ENCODE results near the gene PFN3. TPM values are rescaled to one million over a fixed set of nuclear protein-coding genes. Genes with fewer than 3 reads are reported as not detected.

The PFN3 gene
- total RNA-seq, 3 donors from 2014 or later (not counting 1 experiment from before 2014, with no cell fraction given) = not detected

- 96% methylated on average over 4 of the region's 4 CpGs for WGBS (ENCODE audit: insufficient coverage)
- no peak overlapping the region for H3K27ac ChIP-seq (ENCODE audit: low read length)
- H3K27ac Mint-ChIP-seq = peak overlapping the region; percentile 38 to 48
- no peak for TF ChIP-seq CTCF (IDR thresholded peaks at IDR 0.05)
- H3K9me3 Mint-ChIP-seq = no peaks in the 10 kb centered on the region
- peak in 1 of 2 donors; percentile 11 for DNase-seq
- H3K36me3 Mint-ChIP-seq = no peaks in the 10 kb centered on the region
- no peaks in the 10 kb centered on the region for H3K27me3 Mint-ChIP-seq (ENCODE audit: low read depth in 2 of 2)
- intact Hi-C loops (cut with micrococcal nuclease) = loop anchor here (1.0 kb wide), 1 partner anchor 11 kb away; no protein-coding TSS in a partner anchor
- H3K9me3 ChIP-seq (ENCODE audit: control insufficient read depth, insufficient read depth, low read length) = no peaks in the 10 kb centered on the region
- H3K27me3 ChIP-seq (ENCODE audit: control insufficient read depth, insufficient read depth, low read length) = no peaks in the 10 kb centered on the region
- H3K4me3 Mint-ChIP-seq = no peak overlapping the region
- peaks cover 10 to 50% of the 10 kb centered on the region in 2 donors for H3K4me1 Mint-ChIP-seq
- H3K36me3 ChIP-seq (ENCODE audit: control insufficient read depth, insufficient read depth, low read length) = peaks cover 92% of the 10 kb centered on the region
- peaks cover 56% of the 10 kb centered on the region for H3K4me1 ChIP-seq (ENCODE audit: control insufficient read depth, insufficient read depth, low read length)
- ATAC-seq = no peak
- no peak overlapping the region for H3K4me3 ChIP-seq (ENCODE audit: low read length)
Measured at GRCh38 chr5:177437623-177438022, 37.2 kb upstream of the PFN3 start.

- H3K27me3 ChIP-seq (ENCODE audit: control insufficient read depth, insufficient read depth, low read length) = no peaks in the 10 kb centered on the region
- no peak overlapping the region for H3K4me3 Mint-ChIP-seq
- peaks cover 73% of the 10 kb centered on the region for H3K4me1 ChIP-seq (ENCODE audit: control insufficient read depth, insufficient read depth, low read length)
- intact Hi-C loops (cut with micrococcal nuclease) = no loop called here
- no peak overlapping the region for H3K4me3 ChIP-seq (ENCODE audit: low read length)
- no peak overlapping the region for H3K27ac Mint-ChIP-seq
- no peak for DNase-seq
- no peaks in the 10 kb centered on the region for H3K27me3 Mint-ChIP-seq (ENCODE audit: low read depth in 2 of 2)
- H3K27ac ChIP-seq (ENCODE audit: low read length) = no peak overlapping the region
- H3K36me3 Mint-ChIP-seq = no peaks in the 10 kb centered on the region
- ATAC-seq = no peak
- H3K9me3 Mint-ChIP-seq = no peaks in the 10 kb centered on the region
- WGBS (ENCODE audit: insufficient coverage) = 95% methylated on average over 37 of the region's 37 CpGs
- peaks cover 24 to 59% of the 10 kb centered on the region in 2 donors for H3K4me1 Mint-ChIP-seq
- no peaks in the 10 kb centered on the region for H3K9me3 ChIP-seq (ENCODE audit: control insufficient read depth, insufficient read depth, low read length)
- TF ChIP-seq CTCF (IDR thresholded peaks at IDR 0.05) = no peak
- peaks cover 84% of the 10 kb centered on the region for H3K36me3 ChIP-seq (ENCODE audit: control insufficient read depth, insufficient read depth, low read length)
Measured at GRCh38 chr5:177435847-177436536, 35.5 kb upstream of the PFN3 start.

GRCh38 chr5:177434942-177435738, 34.7 kb upstream of the PFN3 start:
- H3K27ac Mint-ChIP-seq = peak overlapping the region; percentile 70 to 94
- intact Hi-C loops (cut with micrococcal nuclease) = no loop called here
- Histone ChIP-seq H3K36me3 (ENCODE audit: control insufficient read depth, insufficient read depth, low read length) (peaks cover 84% of the 10 kb centered on the region), H3K27ac (ENCODE audit: low read length) (peak overlapping the region; percentile 12), H3K4me1 (ENCODE audit: control insufficient read depth, insufficient read depth, low read length) (peaks cover 77% of the 10 kb centered on the region), H3K4me3 (ENCODE audit: low read length) (no peak overlapping the region), H3K9me3 (ENCODE audit: control insufficient read depth, insufficient read depth, low read length) (no peaks in the 10 kb centered on the region), H3K27me3 (ENCODE audit: control insufficient read depth, insufficient read depth, low read length) (no peaks in the 10 kb centered on the region)
- no peak overlapping the region for H3K4me3 Mint-ChIP-seq
- no peaks in the 10 kb centered on the region for H3K36me3 Mint-ChIP-seq
- no peaks in the 10 kb centered on the region for H3K27me3 Mint-ChIP-seq (ENCODE audit: low read depth in 2 of 2)
- no peak for ATAC-seq
- TF ChIP-seq CTCF (IDR thresholded peaks at IDR 0.05) = no peak
- DNase-seq = no peak
- 73% methylated on average over 20 of the region's 20 CpGs for WGBS (ENCODE audit: insufficient coverage)
- H3K9me3 Mint-ChIP-seq = no peaks in the 10 kb centered on the region
- H3K4me1 Mint-ChIP-seq = peaks cover 32 to 65% of the 10 kb centered on the region in 2 donors
